ENCODE results near the gene CLDN24.

DNA sequence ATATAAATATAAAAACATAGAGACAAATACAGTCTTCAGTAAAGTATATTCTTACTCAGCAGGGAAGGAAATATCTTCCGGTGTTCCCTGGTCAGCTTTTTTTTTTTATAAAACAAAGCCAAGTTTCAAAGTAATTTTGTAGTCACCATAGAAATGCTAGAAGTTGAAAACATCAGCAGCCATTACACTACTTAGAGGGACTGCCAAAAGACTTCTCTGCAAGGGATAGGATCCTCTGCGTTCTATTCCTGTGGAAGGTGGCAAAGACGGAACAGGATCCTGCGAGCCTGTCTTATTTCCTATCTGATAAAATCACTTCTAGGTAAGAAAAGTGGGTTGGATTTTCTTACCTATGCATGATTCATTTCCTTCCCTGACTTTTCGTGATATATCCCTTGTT, 21.6 kb downstream of the CLDN24 start:
- no peak for TF ChIP-seq EZH2 (IDR thresholded peaks at IDR 0.05; ENCODE audit: borderline replicate concordance)
- TF ChIP-seq, protein P1, sequence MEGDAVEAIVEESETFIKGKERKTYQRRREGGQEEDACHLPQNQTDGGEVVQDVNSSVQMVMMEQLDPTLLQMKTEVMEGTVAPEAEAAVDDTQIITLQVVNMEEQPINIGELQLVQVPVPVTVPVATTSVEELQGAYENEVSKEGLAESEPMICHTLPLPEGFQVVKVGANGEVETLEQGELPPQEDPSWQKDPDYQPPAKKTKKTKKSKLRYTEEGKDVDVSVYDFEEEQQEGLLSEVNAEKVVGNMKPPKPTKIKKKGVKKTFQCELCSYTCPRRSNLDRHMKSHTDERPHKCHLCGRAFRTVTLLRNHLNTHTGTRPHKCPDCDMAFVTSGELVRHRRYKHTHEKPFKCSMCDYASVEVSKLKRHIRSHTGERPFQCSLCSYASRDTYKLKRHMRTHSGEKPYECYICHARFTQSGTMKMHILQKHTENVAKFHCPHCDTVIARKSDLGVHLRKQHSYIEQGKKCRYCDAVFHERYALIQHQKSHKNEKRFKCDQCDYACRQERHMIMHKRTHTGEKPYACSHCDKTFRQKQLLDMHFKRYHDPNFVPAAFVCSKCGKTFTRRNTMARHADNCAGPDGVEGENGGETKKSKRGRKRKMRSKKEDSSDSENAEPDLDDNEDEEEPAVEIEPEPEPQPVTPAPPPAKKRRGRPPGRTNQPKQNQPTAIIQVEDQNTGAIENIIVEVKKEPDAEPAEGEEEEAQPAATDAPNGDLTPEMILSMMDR (IDR thresholded peaks at IDR 0.05; ENCODE audit: poor library complexity), result no peak
